BJ (cell line): ENCODE data around the gene UPK1B. TPM values are rescaled to one million over a fixed set of nuclear protein-coding genes. Genes with fewer than 3 reads are reported as not detected.

Experiments
- CTCF ChIA-PET: fragments of 350-600 bp; formaldehyde crosslinking; extraction: SDS; loops from one replicate; lab custom pipeline; 2021; ENCODE audit warnings: antibody characterized with exemption, inconsistent platforms; lab: Yijun Ruan, JAX
- POLR2A ChIA-PET: fragments of 300-600 bp; sonication (Branson Sonifier 250); formaldehyde crosslinking; extraction: SDS; loops from one replicate; lab custom pipeline; 2021; ENCODE audit warnings: antibody characterized with exemption; lab: Charles Lee
- DNase-seq: peaks from one replicate; pipeline ENCODE4 v3.0.0-alpha.2; 2011; ENCODE audit warnings: low read depth
- H3K27me3 ChIP-seq: 2 replicates; pipeline ENCODE4 v1.6.0; 2011; ENCODE audit warnings: low read length; ENCODE audit not compliant: control insufficient read depth, insufficient read depth
- H3K36me3 ChIP-seq: 2 replicates; pipeline ENCODE4 v1.5.1; 2011; ENCODE audit warnings: low read length; ENCODE audit not compliant: control insufficient read depth, insufficient read depth
- H3K4me3 ChIP-seq: 2 replicates; pipeline ENCODE4 v1.5.1; 2011; ENCODE audit warnings: low read depth, mild to moderate bottlenecking, control low read depth, low read length
- CTCF ChIP-seq: IDR thresholded peaks from 2 replicates; pipeline ENCODE4 v1.5.1; 2011; ENCODE audit warnings: low read depth, mild to moderate bottlenecking, control low read depth, inconsistent platforms, low read length, moderate library complexity; ENCODE audit not compliant: insufficient read depth
- polyA plus RNA-seq: library from polyadenylated mRNA; depleted of rRNA; stranded (reverse); fragments of >200 nt; gene quantifications from 2 replicates; pipeline ENCODE4 v1.2.3, GENCODE V29; 2011

UPK1B gene
- polyA plus RNA-seq, 1 experiment: not detected

- Histone ChIP-seq H3K27me3 (no peaks in the 10 kb centered on the region), H3K36me3 (peaks cover 13% of the 10 kb centered on the region), H3K4me3 (no peak overlapping the region)
- ChIA-PET POLR2A (interaction anchor here (0.8 kb wide), 1 partner anchor 19 kb away, joined by 7 read pairs; the partner anchor contains the start of gene B4GALT4), CTCF (no interaction called here)
- TF ChIP-seq CTCF: no peak
- DNase-seq: no peak
Observed at GRCh38 chr3:119222391-119222790, 49.0 kb downstream of the UPK1B start.

GRCh38 chr3:119223511-119223910 lies 50.1 kb downstream of the UPK1B start:
- Histone ChIP-seq H3K27me3 (no peaks in the 10 kb centered on the region), H3K36me3 (peaks cover 14% of the 10 kb centered on the region), H3K4me3 (no peak overlapping the region)
- DNase-seq: no peak
- POLR2A ChIA-PET: no interaction called here
- CTCF ChIA-PET: interaction anchor here (0.5 kb wide), 1 partner anchor 16 kb away, joined by 3 read pairs; no protein-coding TSS in a partner anchor
- TF ChIP-seq CTCF: no peak

GRCh38 chr3:119225121-119225520 lies 51.7 kb downstream of the UPK1B start:
- ChIA-PET CTCF (interaction anchor here (0.7 to 2.8 kb wide), 5 partner anchors 13 to 79 kb away, joined by 3 to 11 read pairs (median 4); partner anchors contain the start of genes B4GALT4 and TEX55), POLR2A (no interaction called here)
- no peaks in the 10 kb centered on the region for H3K27me3 ChIP-seq
- H3K4me3 ChIP-seq: no peak overlapping the region
- DNase-seq: no peak
- H3K36me3 ChIP-seq: peaks cover 12% of the 10 kb centered on the region
- no peak for TF ChIP-seq CTCF

- Histone ChIP-seq H3K4me3 (no peak overlapping the region), H3K27me3 (no peaks in the 10 kb centered on the region), H3K36me3 (peaks cover 15% of the 10 kb centered on the region)
- POLR2A ChIA-PET: no interaction called here
- TF ChIP-seq CTCF: no peak
- CTCF ChIA-PET: interaction anchor here (1.0 to 2.8 kb wide), 2 partner anchors 14 to 31 kb away, joined by 3 to 11 read pairs; partner anchors contain the start of gene B4GALT4
- DNase-seq: no peak
Observed at GRCh38 chr3:119227070-119227850, 53.9 kb downstream of the UPK1B start.

GRCh38 chr3:119228373-119229145 lies 55.2 kb downstream of the UPK1B start:
- POLR2A ChIA-PET: no interaction called here
- H3K36me3 ChIP-seq: peaks cover 16% of the 10 kb centered on the region
- no peak for TF ChIP-seq CTCF
- no peaks in the 10 kb centered on the region for H3K27me3 ChIP-seq
- no peak for DNase-seq
- H3K4me3 ChIP-seq: no peak overlapping the region
- CTCF ChIA-PET: interaction anchor here (0.7 to 1.0 kb wide), 2 partner anchors 30 to 80 kb away, joined by 3 read pairs; no protein-coding TSS in a partner anchor
